H9 (cell line): Measurements from ENCODE around the gene LRCOL1. TPM values are rescaled to one million over a fixed set of nuclear protein-coding genes. Genes with fewer than 3 reads are reported as not detected.

Source experiments
- DNase-seq: peaks from one replicate; pipeline ENCODE4 v3.0.0-alpha.2; 2017
- H2AFZ ChIP-seq: one replicate; pipeline ENCODE4 v1.6.1; 2013; ENCODE audit warnings: mild to moderate bottlenecking, low read length, control low read depth, moderate library complexity
- H2AK5ac ChIP-seq: 2 replicates; pipeline ENCODE4 v1.6.1; 2013; ENCODE audit warnings: low read length, control low read depth, mixed read lengths; ENCODE audit not compliant: insufficient read length
- H2BK120ac ChIP-seq: one replicate; pipeline ENCODE4 v1.6.1; 2013; ENCODE audit warnings: low read depth, mild to moderate bottlenecking, low read length, control low read depth, inconsistent platforms; ENCODE audit not compliant: poor library complexity, severe bottlenecking
- H2BK12ac ChIP-seq: 2 replicates; pipeline ENCODE4 v1.6.1; 2013; ENCODE audit warnings: low read length, control low read depth, mixed read lengths, low read depth; ENCODE audit not compliant: insufficient read length
- H2BK15ac ChIP-seq: 2 replicates; pipeline ENCODE4 v1.6.1; 2013; ENCODE audit warnings: low read depth, low read length, control low read depth
- H2BK20ac ChIP-seq: one replicate; pipeline ENCODE4 v1.6.1; 2013; ENCODE audit warnings: low read depth, mild to moderate bottlenecking, low read length, control low read depth, inconsistent platforms; ENCODE audit not compliant: poor library complexity, severe bottlenecking
- H2BK5ac ChIP-seq: 2 replicates; pipeline ENCODE4 v1.6.1; 2013; ENCODE audit warnings: low read length, control low read depth, mixed read lengths; ENCODE audit not compliant: insufficient read length
- H3K14ac ChIP-seq: 2 replicates; pipeline ENCODE4 v1.6.1; 2013; ENCODE audit warnings: low read length, control low read depth; ENCODE audit not compliant: insufficient read depth
- H3K18ac ChIP-seq: 2 replicates; pipeline ENCODE4 v1.6.1; 2013; ENCODE audit warnings: low read depth, mild to moderate bottlenecking, mixed read lengths, low read length, control low read depth; ENCODE audit not compliant: insufficient read length
- H3K23ac ChIP-seq: 2 replicates; pipeline ENCODE4 v1.6.1; 2013; ENCODE audit warnings: low read length, control low read depth, mixed read lengths, low read depth; ENCODE audit not compliant: insufficient read length
- H3K23me2 ChIP-seq: 2 replicates; pipeline ENCODE4 v1.6.1; 2013; ENCODE audit warnings: low read depth, mild to moderate bottlenecking, mixed read lengths, low read length, control low read depth; ENCODE audit not compliant: insufficient read length, poor library complexity, severe bottlenecking
- H3K27ac ChIP-seq: 2 replicates; pipeline ENCODE4 v1.5.1; 2013; ENCODE audit warnings: low read length, control low read depth, mixed read lengths, low read depth; ENCODE audit not compliant: insufficient read length
- H3K27me3 ChIP-seq: 2 replicates; pipeline ENCODE4 v1.6.1; 2013; ENCODE audit warnings: low read length, control low read depth, inconsistent platforms; ENCODE audit not compliant: insufficient read depth
- H3K4ac ChIP-seq: 2 replicates; pipeline ENCODE4 v1.6.1; 2013; ENCODE audit warnings: low read depth, mild to moderate bottlenecking, control low read depth, inconsistent platforms, low read length, moderate library complexity
- H3K4me1 ChIP-seq: 2 replicates; pipeline ENCODE4 v1.6.1; 2013; ENCODE audit warnings: low read length, control low read depth, inconsistent platforms; ENCODE audit not compliant: insufficient read depth
- H3K4me2 ChIP-seq: 2 replicates; pipeline ENCODE4 v1.6.1; 2013; ENCODE audit warnings: low read length, control low read depth, mixed read lengths; ENCODE audit not compliant: insufficient read length, insufficient read depth
- H3K56ac ChIP-seq: 2 replicates; pipeline ENCODE4 v1.6.1; 2013; ENCODE audit warnings: low read depth, mild to moderate bottlenecking, mixed read lengths, low read length, control low read depth; ENCODE audit not compliant: insufficient read length
- H3K79me1 ChIP-seq: 2 replicates; pipeline ENCODE4 v1.6.1; 2013; ENCODE audit warnings: low read depth, mild to moderate bottlenecking, moderate library complexity, low read length, control low read depth, inconsistent platforms; ENCODE audit not compliant: insufficient read depth, poor library complexity, severe bottlenecking
- H3K79me2 ChIP-seq: 2 replicates; pipeline ENCODE4 v1.6.1; 2013; ENCODE audit warnings: low read length, control low read depth, inconsistent platforms; ENCODE audit not compliant: insufficient read depth
- H3K9ac ChIP-seq: 2 replicates; pipeline ENCODE4 v1.6.1; 2013; ENCODE audit warnings: low read length, control low read depth, mixed read lengths; ENCODE audit not compliant: insufficient read length; ENCODE audit errors: extremely low read depth
- H3K9me3 ChIP-seq: one replicate; pipeline ENCODE4 v1.6.1; 2013; ENCODE audit warnings: low read depth, low read length, inconsistent platforms; ENCODE audit not compliant: control insufficient read depth
- H3T11ph ChIP-seq: one replicate; pipeline ENCODE4 v1.6.1; 2013; ENCODE audit warnings: mild to moderate bottlenecking, low read length, control low read depth, inconsistent platforms
- H4K20me1 ChIP-seq: one replicate; pipeline ENCODE4 v1.6.1; 2013; ENCODE audit not compliant: control insufficient read depth, insufficient read length, insufficient read depth
- H4K5ac ChIP-seq: 2 replicates; pipeline ENCODE4 v1.6.1; 2013; ENCODE audit warnings: low read depth, mild to moderate bottlenecking, mixed read lengths, low read length, control low read depth; ENCODE audit not compliant: insufficient read length
- H4K8ac ChIP-seq: replicated peaks from 2 replicates; pipeline ENCODE4 v1.6.1; 2013; ENCODE audit warnings: low read length, control low read depth, mixed read lengths, low read depth; ENCODE audit not compliant: insufficient read length
- H4K91ac ChIP-seq: 2 replicates; pipeline ENCODE4 v1.6.1; 2013; ENCODE audit warnings: low read depth, mild to moderate bottlenecking, moderate library complexity, mixed read lengths, low read length, control low read depth; ENCODE audit not compliant: insufficient read length
- H3K27ac Mint-ChIP-seq, 3 experiments: 2 replicates in 2 of 3; 3 replicates in 1 of 3; pipeline ENCODE4 v1.8.0; 2020 to 2021; ENCODE audit warnings: mixed read lengths in 3 of 3, mild to moderate bottlenecking in 1 of 3, moderate library complexity in 1 of 3
- H3K27me3 Mint-ChIP-seq: 2 replicates; pipeline ENCODE4 v1.8.0; 2021; ENCODE audit warnings: low read depth, mild to moderate bottlenecking, moderate library complexity, mixed read lengths
- H3K36me3 Mint-ChIP-seq, 3 experiments: 2 replicates in 2 of 3; 3 replicates in 1 of 3; pipeline ENCODE4 v1.8.0; 2020 to 2021; ENCODE audit warnings: low read depth in 3 of 3, mixed read lengths in 3 of 3; ENCODE audit not compliant: insufficient read depth in 1 of 3
- H3K4me1 Mint-ChIP-seq, 2 experiments: 2 replicates each; pipeline ENCODE4 v1.8.0; 2020; ENCODE audit warnings: mixed read lengths in 2 of 2
- H3K4me3 Mint-ChIP-seq, 2 experiments: 2 replicates in 1 of 2; 3 replicates in 1 of 2; pipeline ENCODE4 v1.8.0; 2020 to 2021; ENCODE audit warnings: mild to moderate bottlenecking in 2 of 2, mixed read lengths in 2 of 2, moderate library complexity in 1 of 2
- H3K9me3 Mint-ChIP-seq, 2 experiments: 2 replicates in 1 of 2; 3 replicates in 1 of 2; pipeline ENCODE4 v1.8.0; 2020; ENCODE audit warnings: mild to moderate bottlenecking in 2 of 2, mixed read lengths in 2 of 2, moderate library complexity in 1 of 2
- WGBS: extraction: QIAGEN DNeasy Blood & Tissue Kit; methylation state at CpG from one replicate; pipeline ENCODE4 v1.1.7; 2013; ENCODE audit warnings: missing lambda C conversion rate, low lambda C conversion rate, mixed read lengths; ENCODE audit not compliant: insufficient read length; ENCODE audit errors: extremely low coverage; 5-methylcytosine and 5-hydroxymethylcytosine counted together
- total RNA-seq: library from RNA; stranded (reverse); gene quantifications from 2 replicates; pipeline ENCODE4 v1.2.1, GENCODE V29; 2021
- TF ChIP-seq, protein P1 (sequence below): fragments of 200-600 bp; sonication (generic); conservative IDR thresholded peaks from 3 replicates; pipeline ENCODE4 v1.8.0; 2021; ENCODE audit warnings: antibody characterized with exemption, mild to moderate bottlenecking

LRCOL1 gene
- total RNA-seq, 1 experiment from 2014 or later = not detected

DNA sequence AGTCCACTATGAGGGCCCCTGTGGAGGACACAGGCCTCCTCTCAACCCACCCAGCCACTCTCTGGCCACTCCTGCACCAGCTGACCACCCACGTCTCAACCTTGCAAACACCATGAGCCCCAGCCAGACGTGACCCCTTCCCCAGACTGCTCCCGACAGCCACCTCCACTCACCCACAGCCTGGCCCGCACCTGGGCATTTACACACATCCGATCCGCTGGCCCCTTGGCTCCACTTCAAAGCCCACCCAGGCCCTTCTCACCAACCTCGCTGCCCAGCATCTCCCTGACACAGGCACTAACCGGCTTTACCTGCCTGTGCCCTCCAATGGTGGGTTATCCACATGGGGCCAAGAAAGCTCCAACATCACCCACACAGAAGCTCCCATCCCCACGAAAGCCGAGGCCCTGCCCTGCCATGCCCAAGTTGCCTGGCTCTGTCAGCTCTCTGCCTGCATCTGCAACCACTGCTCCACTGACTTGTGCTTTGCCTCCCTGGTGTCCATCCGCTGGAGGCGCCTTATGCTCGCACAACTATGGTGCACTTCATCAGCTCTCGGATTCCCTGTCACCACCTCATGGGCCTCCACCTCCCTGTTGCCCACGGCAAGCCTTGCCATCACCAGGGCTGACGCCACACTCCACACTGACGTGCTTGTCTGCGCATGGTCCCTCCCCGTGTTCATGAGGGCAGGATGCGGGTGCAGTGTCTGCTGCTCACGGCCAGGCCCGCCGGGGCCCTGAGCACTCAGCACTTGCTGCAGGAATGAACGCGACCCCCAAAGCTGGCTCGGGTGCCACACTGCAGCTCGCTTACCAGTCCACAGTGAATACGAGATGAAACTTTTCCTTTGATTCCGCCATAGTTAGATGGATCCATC, 24.9 kb upstream of the LRCOL1 start:
- H3K79me2 ChIP-seq = no peaks in the 10 kb centered on the region
- no peak overlapping the region for H3K56ac ChIP-seq
- H3T11ph ChIP-seq = no peak overlapping the region
- no peak for DNase-seq
- H3K23me2 ChIP-seq = no peaks in the 10 kb centered on the region
- peak overlapping the region in 2 of 3 experiments; percentile 10 to 64; a peak in 2 of 7 replicates for H3K27ac Mint-ChIP-seq
- no peaks in the 10 kb centered on the region for H3K9me3 ChIP-seq
- no peak overlapping the region for H4K5ac ChIP-seq
- H2BK5ac ChIP-seq = no peak overlapping the region
- H3K9me3 Mint-ChIP-seq = no peaks in the 10 kb centered on the region
- no peak overlapping the region for H3K18ac ChIP-seq
- H3K9ac ChIP-seq = no peak overlapping the region
- no peak overlapping the region; a peak in 1 of 5 replicates for H3K4me3 Mint-ChIP-seq
- H4K8ac ChIP-seq = no peak overlapping the region
- H3K27ac ChIP-seq = no peak overlapping the region
- no peak overlapping the region for H2AK5ac ChIP-seq
- H2BK12ac ChIP-seq = no peak overlapping the region
- no peak overlapping the region for H2BK120ac ChIP-seq
- H3K4me1 ChIP-seq = no peaks in the 10 kb centered on the region
- H3K4me1 Mint-ChIP-seq = peaks cover 0 to 6% of the 10 kb centered on the region in 2 experiments; a peak in 3 of 4 replicates
- no peaks in the 10 kb centered on the region for H3K27me3 Mint-ChIP-seq
- no peak overlapping the region for H2BK15ac ChIP-seq
- H3K14ac ChIP-seq = no peak overlapping the region; the same call in 1 of the 2 replicates
- H4K91ac ChIP-seq = no peak overlapping the region
- no peak overlapping the region for H2BK20ac ChIP-seq
- no CpG with 5 or more reads among the region's 29 CpGs for WGBS
- no peaks in the 10 kb centered on the region for H4K20me1 ChIP-seq
- no peak overlapping the region for H2AFZ ChIP-seq
- no peaks in the 10 kb centered on the region for H3K79me1 ChIP-seq
- H3K4ac ChIP-seq = no peak overlapping the region
- H3K27me3 ChIP-seq = no peaks in the 10 kb centered on the region
- H3K36me3 Mint-ChIP-seq = peaks cover 67 to 96% (median 93%) of the 10 kb centered on the region in 3 experiments; a peak in 6 of 7 replicates
- TF ChIP-seq, protein P1, sequence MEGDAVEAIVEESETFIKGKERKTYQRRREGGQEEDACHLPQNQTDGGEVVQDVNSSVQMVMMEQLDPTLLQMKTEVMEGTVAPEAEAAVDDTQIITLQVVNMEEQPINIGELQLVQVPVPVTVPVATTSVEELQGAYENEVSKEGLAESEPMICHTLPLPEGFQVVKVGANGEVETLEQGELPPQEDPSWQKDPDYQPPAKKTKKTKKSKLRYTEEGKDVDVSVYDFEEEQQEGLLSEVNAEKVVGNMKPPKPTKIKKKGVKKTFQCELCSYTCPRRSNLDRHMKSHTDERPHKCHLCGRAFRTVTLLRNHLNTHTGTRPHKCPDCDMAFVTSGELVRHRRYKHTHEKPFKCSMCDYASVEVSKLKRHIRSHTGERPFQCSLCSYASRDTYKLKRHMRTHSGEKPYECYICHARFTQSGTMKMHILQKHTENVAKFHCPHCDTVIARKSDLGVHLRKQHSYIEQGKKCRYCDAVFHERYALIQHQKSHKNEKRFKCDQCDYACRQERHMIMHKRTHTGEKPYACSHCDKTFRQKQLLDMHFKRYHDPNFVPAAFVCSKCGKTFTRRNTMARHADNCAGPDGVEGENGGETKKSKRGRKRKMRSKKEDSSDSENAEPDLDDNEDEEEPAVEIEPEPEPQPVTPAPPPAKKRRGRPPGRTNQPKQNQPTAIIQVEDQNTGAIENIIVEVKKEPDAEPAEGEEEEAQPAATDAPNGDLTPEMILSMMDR = no peak
- no peak overlapping the region for H3K23ac ChIP-seq
- no peak overlapping the region for H3K4me2 ChIP-seq
